SJSA1 (cell line): ENCODE data around the gene AQP9. TPM values are rescaled to one million over a fixed set of nuclear protein-coding genes. Genes with fewer than 3 reads are reported as not detected.
"Not testable (repeated sequence)": the region's sequence is repeated elsewhere in the genome, so short reads cannot be mapped to it uniquely, and the experiment has no call there.

ENCODE experiments used
- DNase-seq, 2 experiments: peaks; one replicate each; pipeline ENCODE4 v3.0.0-alpha.2; 2015 to 2020; ENCODE audit warnings: low spot score in 2 of 2, low read depth in 1 of 2
- H3K27ac ChIP-seq: fragments of 250-450 bp; sonication (Bioruptor Pico); 2 replicates; pipeline ENCODE4 v1.5.1; 2020; ENCODE audit warnings: mild to moderate bottlenecking, moderate library complexity
- H3K27me3 ChIP-seq: fragments of 250-450 bp; sonication (Bioruptor Pico); replicated peaks from 2 replicates; pipeline ENCODE4 v1.5.1; 2020; ENCODE audit warnings: mild to moderate bottlenecking, moderate library complexity
- H3K36me3 ChIP-seq: fragments of 250-450 bp; sonication (Bioruptor Pico); 2 replicates; pipeline ENCODE4 v1.5.1; 2020; ENCODE audit warnings: mild to moderate bottlenecking
- H3K4me1 ChIP-seq: fragments of 250-450 bp; sonication (Bioruptor Pico); replicated peaks from 2 replicates; pipeline ENCODE4 v1.6.1; 2021; ENCODE audit warnings: mild to moderate bottlenecking
- H3K4me3 ChIP-seq: fragments of 250-450 bp; sonication (Bioruptor Pico); 2 replicates; pipeline ENCODE4 v1.5.1; 2020; ENCODE audit warnings: mild to moderate bottlenecking
- H3K9me3 ChIP-seq: fragments of 250-450 bp; sonication (Bioruptor Pico); replicated peaks from 2 replicates; pipeline ENCODE4 v1.5.1; 2020; ENCODE audit warnings: mild to moderate bottlenecking
- total RNA-seq: library from RNA; depleted of rRNA; stranded (reverse); fragments of >200 nt; shearing (Covaris generic); gene quantifications from 2 replicates; pipeline ENCODE4 v1.2.3, GENCODE V29; 2014

Gene AQP9
- total RNA-seq, 1 experiment from 2014 or later, result not detected

DNA sequence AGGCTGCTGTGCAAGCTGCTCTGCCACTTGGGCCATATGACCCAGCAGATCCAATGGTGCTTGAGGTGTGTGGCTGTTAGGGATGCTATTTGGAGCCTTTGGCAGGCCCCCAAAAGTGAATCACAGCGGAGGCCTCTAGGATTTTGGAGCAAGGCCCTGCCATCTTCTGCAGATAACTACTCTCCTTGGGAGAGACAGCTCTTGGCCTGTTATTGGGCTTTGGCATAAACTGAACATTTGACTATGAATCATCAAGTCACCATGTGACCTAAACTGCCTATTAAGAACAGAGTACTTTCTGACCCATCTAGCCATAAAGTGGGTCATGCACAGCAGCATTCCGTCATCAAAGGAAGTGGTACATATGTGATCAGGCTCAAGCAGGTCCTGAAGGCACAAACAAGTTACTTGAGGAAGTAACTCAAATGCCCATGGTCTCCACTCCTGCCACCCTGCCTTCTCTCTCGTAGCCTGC, 70.9 kb downstream of the AQP9 start:
- H3K36me3 ChIP-seq, H3K9me3 ChIP-seq, H3K27ac ChIP-seq, DNase-seq, H3K4me1 ChIP-seq, H3K27me3 ChIP-seq, H3K4me3 ChIP-seq: not testable (repeated sequence)

DNA sequence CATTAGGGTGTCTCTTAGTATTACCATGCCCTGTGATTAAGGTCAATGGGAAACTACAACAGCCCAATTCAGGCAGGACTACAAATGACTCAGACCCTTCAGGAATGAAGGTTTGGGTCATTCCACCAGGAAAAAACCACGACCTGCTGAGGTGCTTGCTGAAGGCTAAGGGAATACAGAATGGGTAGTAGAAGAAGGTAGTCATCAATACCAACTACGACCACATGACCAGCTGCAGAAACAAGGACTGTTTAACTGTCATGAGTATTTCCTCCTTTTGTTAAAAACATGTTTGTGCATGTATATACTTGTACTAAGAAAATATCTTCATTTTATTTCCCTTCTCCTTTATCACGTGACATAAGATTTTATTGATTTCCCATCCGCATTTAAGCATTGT, 71.8 kb downstream of the AQP9 start:
- not testable (repeated sequence) for H3K36me3 ChIP-seq, H3K4me1 ChIP-seq, H3K4me3 ChIP-seq, H3K27me3 ChIP-seq, H3K27ac ChIP-seq, DNase-seq, H3K9me3 ChIP-seq

DNA sequence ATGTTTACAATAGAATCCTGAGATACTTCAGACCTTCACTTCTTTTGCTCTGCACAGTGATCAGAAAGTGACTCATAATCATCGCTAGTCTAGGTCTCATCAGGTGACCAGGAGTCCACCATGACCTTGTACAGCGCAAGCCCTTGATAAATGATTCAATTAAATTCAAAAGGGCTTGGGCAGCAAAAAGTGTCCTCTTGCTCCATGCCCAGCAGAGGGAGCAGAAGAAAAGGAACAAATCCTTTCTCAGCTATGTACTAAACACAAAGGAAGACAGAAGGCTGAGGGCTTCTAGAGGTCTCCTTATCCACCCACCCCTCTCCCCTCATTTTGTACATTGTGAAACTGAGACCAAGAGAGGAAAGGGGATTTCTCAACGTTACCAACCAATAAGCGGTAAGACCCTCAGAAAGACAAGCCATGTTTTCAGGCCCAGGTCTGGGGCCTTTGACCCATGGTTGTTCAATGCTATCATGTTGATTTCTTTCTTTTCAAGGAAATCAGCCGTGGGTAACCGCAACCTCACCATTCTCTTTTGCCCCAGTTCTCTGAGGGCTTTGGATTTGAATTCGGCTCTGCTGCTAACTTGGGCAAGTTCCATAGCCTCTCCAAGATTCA, 74.8 kb downstream of the AQP9 start:
- Histone ChIP-seq H3K4me3 (no peak overlapping the region), H3K27me3 (no peaks in the 10 kb centered on the region), H3K27ac (no peak overlapping the region), H3K9me3 (no peaks in the 10 kb centered on the region), H3K4me1 (no peaks in the 10 kb centered on the region), H3K36me3 (no peaks in the 10 kb centered on the region)
- peak in 1 of 2 experiments; percentile 31 for DNase-seq

DNA sequence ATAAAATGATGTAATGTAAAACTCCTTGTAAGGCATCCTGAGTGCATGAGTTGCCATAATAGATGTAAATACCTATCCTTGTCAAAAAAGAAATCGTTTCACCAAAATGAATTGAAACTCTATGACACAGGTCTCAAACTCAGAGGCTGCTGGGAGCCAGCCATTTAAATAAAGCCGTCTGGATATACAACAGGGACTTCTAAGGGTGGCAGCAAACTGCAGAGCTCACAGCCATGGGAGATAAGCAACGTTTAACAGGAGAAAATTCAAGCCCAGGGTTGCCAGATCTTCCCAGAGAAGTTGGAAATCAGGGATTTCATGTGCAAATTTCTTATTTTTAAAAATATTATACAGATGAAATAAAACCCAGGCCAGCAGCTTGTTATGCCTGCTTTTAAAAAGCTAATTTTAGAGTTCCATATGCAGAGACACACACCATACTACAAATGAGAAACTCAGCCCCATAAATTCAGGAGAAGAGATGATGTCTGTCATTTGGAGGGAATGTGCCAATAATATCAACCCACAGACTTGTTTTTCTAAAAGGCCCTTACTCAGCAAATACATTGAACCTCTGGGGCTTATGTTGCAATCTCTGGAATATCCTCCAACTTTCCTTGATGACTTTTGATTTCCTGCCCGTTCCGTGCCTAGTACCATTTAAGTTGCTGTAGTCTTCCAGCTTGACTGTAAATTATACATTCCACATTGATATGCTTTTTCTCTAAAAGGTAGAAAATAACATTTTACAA, 75.6 kb downstream of the AQP9 start:
- no peak for DNase-seq
- no peaks in the 10 kb centered on the region for H3K27me3 ChIP-seq
- H3K27ac ChIP-seq, result no peak overlapping the region
- H3K4me1 ChIP-seq, result no peaks in the 10 kb centered on the region
- no peak overlapping the region for H3K4me3 ChIP-seq
- no peaks in the 10 kb centered on the region for H3K9me3 ChIP-seq
- H3K36me3 ChIP-seq, result no peaks in the 10 kb centered on the region

DNA sequence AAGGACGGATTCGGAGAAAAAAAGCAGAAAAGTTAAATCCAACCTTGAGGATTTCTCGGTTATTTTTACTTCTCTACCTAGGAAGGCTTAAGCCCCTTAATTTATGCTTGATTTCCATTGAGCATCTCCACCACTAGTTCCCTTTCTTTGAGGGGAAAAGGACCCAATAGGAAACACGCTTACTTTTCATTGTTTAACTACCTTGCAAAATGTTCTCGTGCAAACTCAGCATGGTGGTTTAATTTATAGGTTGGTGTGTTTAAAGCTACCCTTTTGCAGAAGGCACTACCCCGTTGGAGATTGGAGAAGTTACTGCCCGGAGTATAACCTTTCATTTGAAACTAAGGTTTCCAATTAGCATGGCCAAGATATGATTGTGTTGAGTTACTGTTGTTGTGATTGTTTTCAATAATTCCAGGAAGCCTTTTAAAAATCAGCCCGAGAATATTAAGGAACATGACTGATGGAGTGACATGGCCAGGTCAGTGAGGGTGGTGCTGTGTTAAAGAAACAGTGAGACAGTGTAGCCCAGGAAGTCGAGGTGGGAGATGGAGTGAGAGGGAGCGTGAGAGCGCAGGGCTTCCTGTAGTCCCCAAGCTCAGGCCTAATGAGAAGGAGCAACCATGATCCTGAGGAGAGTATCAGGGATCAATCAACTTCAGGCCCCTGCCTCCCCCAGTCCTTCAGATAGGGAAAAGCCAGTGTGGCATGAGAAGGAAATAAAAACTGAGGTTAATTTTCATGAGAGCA, 76.6 kb downstream of the AQP9 start:
- H3K27me3 ChIP-seq, result no peaks in the 10 kb centered on the region
- DNase-seq, result no peak
- no peaks in the 10 kb centered on the region for H3K36me3 ChIP-seq
- H3K4me3 ChIP-seq, result no peak overlapping the region
- H3K4me1 ChIP-seq, result no peaks in the 10 kb centered on the region
- no peak overlapping the region for H3K27ac ChIP-seq
- 0 out of 2 replicates have a peak, but pooled peaks cover under 1% of the 10 kb centered on the region for H3K9me3 ChIP-seq

DNA sequence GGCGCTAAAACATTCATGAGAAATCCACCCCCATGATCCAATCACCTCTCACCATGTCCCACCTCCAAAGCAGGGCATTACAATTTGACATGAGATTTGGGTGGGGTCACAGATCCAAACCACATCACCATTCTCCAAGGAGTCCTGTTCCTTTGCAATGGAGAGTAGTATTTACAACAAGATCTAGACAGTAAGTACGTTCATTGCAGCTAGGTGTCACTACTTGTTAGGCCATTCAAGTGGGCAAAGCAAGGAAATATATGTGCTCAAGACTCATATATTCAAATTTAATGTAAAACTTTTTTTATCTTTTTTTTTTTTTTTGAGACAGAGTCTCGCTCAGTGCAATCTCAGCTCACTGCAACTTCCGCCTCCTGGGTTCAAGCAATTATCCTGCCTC, 79.3 kb downstream of the AQP9 start:
- H3K27me3 ChIP-seq, result no peaks in the 10 kb centered on the region
- 0 out of 2 replicates have a peak, but pooled peaks cover 5% of the 10 kb centered on the region for H3K9me3 ChIP-seq
- H3K4me3 ChIP-seq, result no peak overlapping the region
- no peak for DNase-seq
- no peaks in the 10 kb centered on the region for H3K36me3 ChIP-seq
- H3K27ac ChIP-seq, result no peak overlapping the region
- no peaks in the 10 kb centered on the region for H3K4me1 ChIP-seq

DNA sequence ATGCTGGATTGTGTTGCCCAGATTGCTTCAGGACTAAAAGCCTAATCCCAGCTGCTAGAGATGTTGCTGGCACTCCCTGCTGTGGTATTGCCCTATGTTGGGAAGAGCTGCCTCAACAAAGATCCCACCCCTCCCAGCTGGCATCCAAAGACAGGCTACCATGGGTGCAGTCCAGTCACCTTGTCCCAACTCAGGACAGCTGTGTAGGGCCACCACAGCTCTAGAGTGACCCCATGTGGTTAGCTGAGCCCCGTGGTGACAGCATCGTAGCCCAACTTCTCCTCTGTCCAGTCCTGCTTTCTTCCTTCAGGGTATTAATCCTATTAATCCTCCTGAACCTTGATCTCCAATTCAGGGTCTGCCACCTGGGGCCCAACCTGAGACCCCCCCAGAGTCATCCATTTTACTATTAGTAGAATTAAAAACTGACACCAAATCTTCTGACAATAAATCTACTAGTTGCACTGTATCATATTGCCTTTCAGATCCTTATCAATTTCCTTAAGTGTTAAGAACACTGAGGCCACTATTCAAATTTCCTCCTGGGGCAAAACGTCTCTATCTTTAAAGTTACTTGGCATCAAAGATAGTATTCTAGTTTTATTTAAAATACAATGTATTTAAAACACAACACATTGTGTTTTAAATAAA, 83.5 kb downstream of the AQP9 start:
- 0 out of 2 replicates have a peak, but pooled peaks cover 5% of the 10 kb centered on the region for H3K9me3 ChIP-seq
- H3K36me3 ChIP-seq, result no peaks in the 10 kb centered on the region
- H3K4me3 ChIP-seq, result no peak overlapping the region
- H3K4me1 ChIP-seq, result no peaks in the 10 kb centered on the region
- H3K27me3 ChIP-seq, result no peaks in the 10 kb centered on the region
- no peak overlapping the region for H3K27ac ChIP-seq
- no peak for DNase-seq

DNA sequence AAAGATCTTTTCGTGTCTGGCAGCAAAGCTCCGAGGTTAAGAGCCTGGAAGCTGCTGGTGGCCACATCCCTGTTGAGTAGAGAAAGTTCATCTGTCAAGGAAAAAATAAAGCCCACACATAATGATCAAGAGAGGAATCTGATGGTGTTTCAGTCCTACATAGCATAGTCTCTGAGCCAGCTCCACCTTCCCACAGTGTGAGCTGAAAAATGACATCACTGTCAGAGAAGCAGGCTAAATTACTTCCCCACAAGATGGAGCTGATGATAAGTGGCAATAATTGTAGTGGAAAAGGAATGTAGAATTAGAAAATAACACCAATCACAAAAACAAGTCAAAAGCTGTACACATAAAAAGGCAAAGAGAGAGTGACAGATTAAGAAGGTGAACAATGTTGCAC, 84.5 kb downstream of the AQP9 start:
- Histone ChIP-seq H3K4me3 (no peak overlapping the region), H3K9me3 (0 out of 2 replicates have a peak, but pooled peaks cover 5% of the 10 kb centered on the region), H3K27me3 (no peaks in the 10 kb centered on the region), H3K4me1 (no peaks in the 10 kb centered on the region), H3K36me3 (no peaks in the 10 kb centered on the region), H3K27ac (no peak overlapping the region)
- no peak for DNase-seq

DNA sequence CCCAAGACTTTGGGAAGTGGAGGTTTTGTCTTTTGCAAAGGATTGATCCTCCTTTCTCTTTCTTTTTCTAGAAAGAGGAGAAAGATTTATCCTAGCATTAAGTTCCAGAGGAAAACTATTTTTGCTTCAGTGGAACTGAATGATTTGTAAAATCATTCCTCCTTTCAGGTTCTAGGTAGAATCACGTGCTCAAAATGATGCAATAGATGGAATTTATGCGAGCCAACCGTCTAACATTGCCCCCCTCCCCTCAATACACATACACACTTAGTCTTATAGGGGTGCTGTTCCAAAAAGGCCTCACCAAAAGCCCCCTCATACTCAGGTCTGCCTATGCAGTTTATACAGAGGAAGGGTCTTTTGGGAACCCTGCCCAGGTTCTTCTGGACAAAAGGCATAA, 85.3 kb downstream of the AQP9 start:
- no peak for DNase-seq
- H3K4me1 ChIP-seq, result peaks cover 2% of the 10 kb centered on the region
- no peaks in the 10 kb centered on the region for H3K36me3 ChIP-seq
- H3K27ac ChIP-seq, result no peak overlapping the region
- H3K4me3 ChIP-seq, result no peak overlapping the region
- 0 out of 2 replicates have a peak, but pooled peaks cover 5% of the 10 kb centered on the region for H3K9me3 ChIP-seq
- no peaks in the 10 kb centered on the region for H3K27me3 ChIP-seq

DNA sequence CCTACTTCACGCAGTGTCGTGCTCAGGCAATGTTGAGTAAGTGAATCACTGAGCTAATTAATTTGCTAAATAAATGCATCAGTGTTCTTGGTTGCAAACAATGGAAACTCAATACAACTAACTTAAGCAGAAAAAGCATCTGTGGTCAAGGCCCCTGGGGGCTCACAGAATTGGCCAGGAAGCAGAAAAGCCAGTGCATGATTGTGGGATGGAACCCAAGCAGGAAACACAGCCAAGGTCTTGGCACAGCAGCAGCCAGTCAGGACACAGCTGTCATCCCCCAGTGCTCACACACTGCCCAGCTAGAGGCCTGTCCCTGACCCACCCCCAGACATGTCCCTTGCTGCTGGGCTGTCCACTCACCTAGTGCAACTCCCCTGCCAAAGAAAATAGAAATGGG, 85.9 kb downstream of the AQP9 start:
- Histone ChIP-seq H3K27me3 (no peaks in the 10 kb centered on the region), H3K27ac (no peak overlapping the region), H3K36me3 (no peaks in the 10 kb centered on the region), H3K4me3 (no peak overlapping the region), H3K4me1 (peaks cover 8% of the 10 kb centered on the region), H3K9me3 (0 out of 2 replicates have a peak, but pooled peaks cover 5% of the 10 kb centered on the region)
- no peak for DNase-seq

DNA sequence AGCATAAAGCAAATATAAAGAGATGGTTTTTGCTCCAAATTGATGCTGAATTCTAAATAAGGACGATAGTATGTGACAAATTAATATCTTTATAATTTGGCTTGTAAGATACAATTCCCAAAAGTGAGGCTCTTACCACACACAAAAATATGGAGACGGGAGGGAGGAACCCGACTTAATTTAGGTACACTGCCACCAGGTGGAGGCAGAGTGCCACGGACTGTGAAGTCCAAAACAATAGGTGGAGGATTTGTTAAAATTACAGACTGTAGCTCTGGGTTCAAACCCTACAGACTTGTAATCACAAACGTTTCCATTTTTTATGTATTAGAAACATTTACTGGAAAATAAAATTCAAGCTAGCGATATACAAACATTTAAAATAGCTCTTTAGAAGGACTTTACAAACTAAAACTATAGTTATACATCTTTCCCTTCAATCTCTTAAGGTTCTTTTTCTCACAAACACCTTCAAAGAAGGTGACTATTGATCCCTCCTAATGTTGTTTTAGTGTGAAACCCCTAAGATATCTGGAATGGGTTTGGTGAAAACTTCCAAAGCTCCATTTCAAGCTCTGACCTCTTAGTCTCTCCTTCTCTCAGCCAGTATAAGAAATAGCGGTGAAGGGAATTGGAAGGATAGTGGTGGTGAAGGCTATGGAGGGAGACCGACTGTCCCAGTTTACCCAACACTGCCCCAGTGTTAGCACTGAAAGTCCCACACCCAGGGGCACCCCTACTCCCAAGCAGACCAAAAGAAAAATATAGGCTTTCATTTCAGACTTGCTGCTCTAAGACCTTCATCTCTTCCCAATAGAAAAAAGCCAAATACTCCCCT, 89.7 kb downstream of the AQP9 start:
- H3K4me3 ChIP-seq, result no peak overlapping the region
- peaks cover 13% of the 10 kb centered on the region for H3K4me1 ChIP-seq
- H3K9me3 ChIP-seq, result no peaks in the 10 kb centered on the region
- no peaks in the 10 kb centered on the region for H3K36me3 ChIP-seq
- H3K27me3 ChIP-seq, result no peaks in the 10 kb centered on the region
- peak; percentile 63 to 73 for DNase-seq
- H3K27ac ChIP-seq, result no peak overlapping the region

DNA sequence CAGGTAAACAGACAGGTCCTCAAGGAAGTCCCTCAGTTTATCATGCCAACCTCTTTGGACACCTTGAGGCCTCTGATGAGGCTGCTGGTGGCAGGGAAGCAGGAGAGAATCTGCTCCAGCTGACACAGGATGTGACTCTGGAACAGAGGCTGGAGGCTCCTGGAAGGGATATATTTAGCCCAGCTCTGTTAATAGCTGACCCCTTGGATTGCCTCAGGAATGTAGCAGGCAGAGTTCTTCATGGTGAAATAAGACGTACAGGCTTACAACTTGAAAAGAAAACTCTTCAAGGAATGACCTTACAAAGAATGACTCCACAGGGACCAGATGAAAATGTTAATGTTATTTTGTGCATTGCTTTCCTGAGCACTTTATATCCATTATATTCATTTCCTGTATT, 90.5 kb downstream of the AQP9 start:
- no peaks in the 10 kb centered on the region for H3K9me3 ChIP-seq
- no peaks in the 10 kb centered on the region for H3K36me3 ChIP-seq
- H3K27me3 ChIP-seq, result no peaks in the 10 kb centered on the region
- peak overlapping the region; percentile 42 for H3K27ac ChIP-seq
- peak in 1 of 2 experiments; percentile 28 for DNase-seq
- peaks cover 13% of the 10 kb centered on the region for H3K4me1 ChIP-seq
- H3K4me3 ChIP-seq, result no peak overlapping the region

DNA sequence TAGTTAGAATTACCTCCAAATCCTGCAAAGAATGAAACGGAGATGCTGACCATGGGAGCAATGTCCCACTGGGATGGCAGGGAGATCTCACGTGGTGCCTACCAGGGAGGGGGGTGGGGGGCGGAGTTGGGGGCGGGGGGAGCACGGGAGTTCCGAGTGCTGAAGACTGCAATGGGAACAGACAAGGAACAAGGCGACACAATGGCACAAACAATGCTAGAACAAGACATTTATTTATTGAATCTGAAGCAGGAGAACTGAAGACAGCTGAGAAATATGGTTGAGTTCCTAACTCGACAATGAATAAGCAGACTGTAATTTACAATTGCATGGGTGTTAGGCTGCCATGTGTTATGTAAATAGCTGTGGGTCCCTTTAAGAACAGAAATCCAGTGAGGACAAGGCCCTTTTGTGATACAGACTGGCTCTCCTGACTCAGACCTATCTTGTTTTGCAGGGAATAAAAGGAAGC, 91.2 kb downstream of the AQP9 start:
- H3K36me3 ChIP-seq, result no peaks in the 10 kb centered on the region
- no peaks in the 10 kb centered on the region for H3K9me3 ChIP-seq
- DNase-seq, result peak in 1 of 2 experiments; percentile 4
- H3K4me3 ChIP-seq, result no peak overlapping the region
- no peaks in the 10 kb centered on the region for H3K27me3 ChIP-seq
- H3K27ac ChIP-seq, result no peak overlapping the region; the same call in 1 of the 2 replicates
- peaks cover 13% of the 10 kb centered on the region for H3K4me1 ChIP-seq
